Measurements from ENCODE around the gene CDKN3. TPM values are rescaled to one million over a fixed set of nuclear protein-coding genes. Genes with fewer than 3 reads are reported as not detected.
"Not testable (repeated sequence)": the region's sequence is repeated elsewhere in the genome, so short reads cannot be mapped to it uniquely, and the experiment has no call there.

Gene CDKN3
- total RNA-seq, 1 donor from 2014 or later: 66.2 TPM

DNA sequence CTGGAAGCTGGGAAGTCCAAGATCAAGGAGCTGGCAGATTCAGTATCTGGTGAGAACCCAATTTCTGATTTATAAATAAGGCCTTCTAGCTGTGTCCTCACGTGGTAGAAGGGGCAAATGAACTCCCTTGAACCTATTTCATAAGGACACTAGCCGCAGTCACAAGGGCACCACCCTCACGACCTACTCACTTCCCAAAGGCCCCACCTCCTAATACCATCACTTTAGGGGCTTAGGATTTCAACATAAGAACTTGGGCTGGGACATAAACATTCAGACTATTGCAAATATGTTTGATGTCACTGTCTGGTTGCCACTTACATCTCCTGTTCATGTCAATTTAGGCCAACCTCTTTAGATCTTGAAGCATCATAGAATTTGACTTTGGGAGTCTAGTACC is 55.2 kb downstream of the CDKN3 start:
- intact Hi-C loops (cut with micrococcal nuclease): no loop called here

- intact Hi-C loops (cut with micrococcal nuclease): no loop called here
Observed at GRCh38 chr14:54453252-54453651, 56.4 kb downstream of the CDKN3 start.

- intact Hi-C loops (cut with micrococcal nuclease): not testable (repeated sequence)
Observed at GRCh38 chr14:54453990-54454389, 57.2 kb downstream of the CDKN3 start.

DNA sequence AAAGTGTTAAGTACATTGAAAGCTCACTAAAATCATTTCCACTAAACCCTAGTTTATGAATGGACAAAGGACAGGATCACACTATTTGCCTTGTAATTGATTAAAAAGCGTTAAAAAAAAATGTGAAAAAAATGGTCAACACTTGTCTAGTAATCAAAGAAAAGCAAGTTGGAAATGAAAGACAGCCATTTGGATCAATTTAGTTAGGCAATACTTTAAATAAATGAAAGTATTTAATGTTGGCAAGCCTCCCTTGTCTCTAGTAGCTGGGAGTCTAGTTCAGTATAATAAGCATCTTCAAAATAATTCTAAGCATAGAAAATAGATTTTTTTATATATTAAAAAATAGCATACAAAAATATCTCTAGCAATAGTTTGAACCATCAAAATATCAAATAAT is 58.6 kb downstream of the CDKN3 start:
- intact Hi-C loops (cut with micrococcal nuclease): no loop called here

GRCh38 chr14:54456820-54457608 is 60.2 kb downstream of the CDKN3 start:
- intact Hi-C loops (cut with micrococcal nuclease): not testable (repeated sequence)

DNA sequence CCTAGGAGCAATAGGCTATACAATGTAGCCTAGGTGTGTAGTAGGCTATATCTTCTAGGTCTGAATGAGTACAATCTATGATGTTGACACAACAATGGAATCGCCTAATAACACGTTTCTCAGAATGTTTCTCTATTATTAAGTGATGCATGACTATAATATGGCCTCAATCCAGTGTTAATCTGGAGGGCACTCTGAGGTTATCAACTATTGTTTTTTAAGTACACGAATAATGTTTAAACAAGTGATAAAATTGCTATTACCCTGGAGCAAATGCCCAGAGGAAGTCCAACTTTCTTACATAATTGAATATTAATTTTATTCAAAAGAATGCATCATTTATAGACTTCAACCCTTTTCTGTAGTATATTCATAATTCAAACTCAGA is 60.8 kb downstream of the CDKN3 start:
- intact Hi-C loops (cut with micrococcal nuclease): no loop called here

- intact Hi-C loops (cut with micrococcal nuclease): not testable (repeated sequence)
Observed at GRCh38 chr14:54458536-54458935, 61.7 kb downstream of the CDKN3 start.

- intact Hi-C loops (cut with micrococcal nuclease): no loop called here
Observed at GRCh38 chr14:54459106-54459505, 62.3 kb downstream of the CDKN3 start.

GRCh38 chr14:54462048-54462447 is 65.2 kb downstream of the CDKN3 start:
- intact Hi-C loops (cut with micrococcal nuclease): no loop called here

- intact Hi-C loops (cut with micrococcal nuclease): no loop called here
Observed at GRCh38 chr14:54465654-54466053, 68.8 kb downstream of the CDKN3 start.

DNA sequence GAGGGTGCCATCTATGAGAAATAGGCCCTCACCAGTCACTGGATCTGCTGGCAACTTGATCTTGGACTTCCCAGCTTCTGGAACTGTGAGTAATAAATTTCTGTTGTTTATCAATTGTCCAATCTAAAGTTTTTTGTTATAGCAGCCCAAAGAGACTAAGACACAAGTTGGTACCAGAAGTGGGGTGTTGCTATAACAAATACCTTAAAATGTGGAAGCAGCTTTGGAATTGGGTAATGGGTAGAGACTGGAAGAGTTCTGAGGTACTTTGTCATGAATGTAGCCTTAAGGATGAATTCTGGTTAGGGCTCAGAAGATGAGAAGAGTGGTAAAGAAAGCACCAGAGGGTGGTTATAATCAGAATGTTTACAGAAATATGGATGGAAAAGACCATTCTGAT is 70.5 kb downstream of the CDKN3 start:
- intact Hi-C loops (cut with micrococcal nuclease): no loop called here

Other genes with a start within 250 kb of the CDKN3 start
- gene CNIH1, start 44.4 kb downstream of the CDKN3 start, total RNA-seq: 79.1 and 84.2 TPM in 2 replicates
- 38.0 and 39.3 TPM in 2 replicates for gene GMFB, start 92.0 kb downstream of the CDKN3 start, total RNA-seq
- gene CGRRF1, start 112.9 kb downstream of the CDKN3 start, total RNA-seq: 10.8 and 11.0 TPM in 2 replicates
- 0.59 and 0.68 TPM in 2 replicates for gene SAMD4A, start 170.1 kb downstream of the CDKN3 start, total RNA-seq

All from T-helper 2 cell treated with Interferon-gamma antibody and Interleukin-4, amounts not matched to agents 100 ng/mL and 5 ng/mL, for 36 hours (primary cell).